ENCODE data around the gene ITM2C.
A peak's percentile ranks its signal among the peaks of the same experiment; 100 is the strongest.

ITM2C gene

DNA sequence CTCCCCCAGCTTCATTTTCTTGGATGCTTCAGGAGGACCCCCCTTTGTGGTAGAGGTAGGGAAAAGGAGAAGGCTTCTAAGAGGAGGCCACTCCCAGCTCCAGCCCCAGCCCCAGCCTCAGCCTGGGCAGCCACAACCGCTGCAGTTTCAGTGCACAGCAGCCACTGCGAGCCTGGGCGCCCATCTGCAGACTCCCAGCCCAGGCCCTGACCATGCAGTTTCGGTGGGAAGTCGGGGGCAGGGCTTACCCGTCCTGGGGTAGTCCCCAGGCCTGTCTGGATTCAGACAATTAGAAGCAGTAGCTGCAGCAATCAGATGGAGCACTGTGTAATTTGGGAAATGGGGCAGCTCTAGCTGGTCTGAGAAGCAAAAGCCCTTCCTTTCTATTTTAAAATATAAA is 28.6 kb downstream of the ITM2C start:
- no peak for DNase-seq (ENCODE audit: low spot score)

DNA sequence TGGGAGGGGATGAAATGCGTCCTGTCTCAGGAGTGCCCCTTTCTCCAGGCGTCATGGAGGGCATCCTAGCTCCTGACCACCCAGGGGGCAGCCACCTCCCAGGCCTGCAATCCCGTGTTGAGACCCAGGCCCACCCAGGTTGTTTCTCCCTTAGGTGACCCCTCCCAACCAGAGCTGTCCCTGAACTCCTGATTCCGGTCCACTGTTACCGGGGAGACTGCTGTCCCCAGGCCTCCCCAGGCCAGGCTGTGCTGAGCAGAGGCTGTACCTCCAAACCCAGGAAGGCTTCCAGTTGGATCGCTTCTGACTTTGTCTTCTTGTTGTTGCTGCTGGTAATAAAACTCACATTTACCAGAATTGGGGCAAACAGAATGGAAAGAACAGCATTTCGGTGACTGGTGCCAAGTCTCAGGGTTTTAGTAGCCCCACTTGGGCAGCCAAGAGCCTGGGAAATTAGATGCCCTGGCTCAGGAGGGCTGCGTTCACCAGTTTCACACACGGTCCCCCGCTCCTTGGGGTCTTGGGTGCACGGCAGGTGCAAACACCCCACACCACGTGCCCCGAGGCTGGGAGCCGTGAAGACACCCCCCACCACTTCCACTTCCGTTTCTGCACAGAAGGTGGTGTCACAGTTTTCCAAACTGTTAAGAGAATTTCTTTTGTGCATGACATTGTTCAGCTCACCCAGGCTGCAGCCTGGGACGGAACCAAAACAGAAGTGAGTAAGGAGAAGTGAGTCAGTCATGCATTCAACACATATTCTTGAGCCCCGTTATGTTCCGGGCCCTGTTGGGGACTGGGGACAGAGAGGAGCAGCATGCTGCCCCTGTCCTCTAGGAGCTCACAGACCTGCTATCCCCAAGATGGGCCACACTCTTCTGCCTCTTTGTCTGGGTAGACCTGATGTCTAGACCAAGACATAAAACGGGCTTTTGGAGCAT is 29.4 kb downstream of the ITM2C start:
- peak; percentile 14 for DNase-seq (ENCODE audit: low spot score)

DNA sequence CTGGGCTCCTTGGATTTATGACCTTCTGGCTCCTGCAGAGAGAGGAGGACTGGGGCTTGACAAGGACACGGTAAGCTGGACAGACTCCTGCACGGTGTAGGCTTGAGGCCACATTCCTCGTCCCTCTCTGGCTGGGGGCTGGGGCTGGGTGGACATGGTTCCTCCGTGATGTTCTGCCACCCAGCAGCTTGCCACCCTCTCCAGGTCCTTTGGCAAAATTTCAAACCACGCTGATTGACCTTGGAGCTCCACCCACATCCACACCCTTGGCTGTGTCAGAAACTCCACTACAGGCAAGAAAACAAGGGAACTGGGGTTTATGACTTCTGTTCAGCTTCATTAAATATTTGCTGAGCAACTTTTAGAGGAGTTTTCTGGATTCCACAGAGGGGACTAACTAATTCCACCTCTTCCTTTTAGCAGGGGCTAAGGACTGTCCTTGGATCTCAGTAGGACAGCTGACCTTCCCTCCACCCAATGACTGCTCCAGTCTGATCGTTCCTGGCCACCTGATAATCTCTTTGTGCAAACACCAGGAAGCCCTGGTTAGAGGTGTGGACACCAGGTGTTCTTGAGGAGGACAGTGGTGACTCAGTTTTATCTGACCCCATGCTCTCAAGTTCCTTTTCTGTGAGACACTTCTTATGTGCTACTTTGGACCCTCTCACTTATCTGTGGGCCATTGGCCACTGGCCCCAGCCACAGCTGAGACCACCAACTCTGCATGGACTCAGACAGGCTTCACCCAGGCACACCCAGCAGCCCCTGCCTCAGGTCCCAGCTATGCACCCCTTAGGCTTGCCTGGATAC is 31.0 kb downstream of the ITM2C start:
- no peak for DNase-seq (ENCODE audit: low spot score)

DNA sequence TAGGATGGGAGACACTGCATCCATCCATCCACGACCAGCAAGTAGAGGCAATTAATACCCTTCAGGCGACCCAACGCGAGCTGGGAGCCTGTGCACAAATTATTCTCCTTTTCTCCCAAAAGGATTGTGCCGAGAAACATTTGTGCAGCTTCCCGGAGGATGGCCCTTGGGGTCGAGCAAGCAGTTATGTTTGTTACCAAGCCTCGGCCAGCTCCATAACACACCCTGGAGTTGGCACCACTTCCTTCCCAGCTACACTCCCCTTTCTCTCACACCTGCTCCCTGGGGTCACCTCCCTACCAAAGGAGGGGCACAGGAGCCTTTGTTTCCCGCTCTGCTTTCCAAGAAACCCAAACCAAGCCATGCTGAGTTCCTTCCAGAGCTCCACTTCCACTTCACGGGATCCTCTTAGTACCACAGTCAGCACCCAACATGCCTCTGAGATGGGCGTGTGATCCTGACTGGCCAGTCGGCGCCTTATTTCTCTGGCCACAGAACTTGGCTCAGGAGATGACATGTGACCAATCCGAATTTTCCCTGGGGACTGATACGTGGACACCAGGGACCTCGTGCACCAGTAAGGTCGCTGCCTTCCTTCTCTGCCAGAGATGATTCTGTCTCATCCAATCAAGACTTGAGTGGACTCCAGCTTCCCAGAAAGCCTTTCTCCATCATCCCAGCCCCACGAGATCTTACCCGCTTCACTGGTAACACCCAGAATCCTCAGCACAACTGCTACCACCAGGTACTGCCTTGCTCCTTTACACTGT is 31.8 kb downstream of the ITM2C start:
- no peak for DNase-seq (ENCODE audit: low spot score)

DNA sequence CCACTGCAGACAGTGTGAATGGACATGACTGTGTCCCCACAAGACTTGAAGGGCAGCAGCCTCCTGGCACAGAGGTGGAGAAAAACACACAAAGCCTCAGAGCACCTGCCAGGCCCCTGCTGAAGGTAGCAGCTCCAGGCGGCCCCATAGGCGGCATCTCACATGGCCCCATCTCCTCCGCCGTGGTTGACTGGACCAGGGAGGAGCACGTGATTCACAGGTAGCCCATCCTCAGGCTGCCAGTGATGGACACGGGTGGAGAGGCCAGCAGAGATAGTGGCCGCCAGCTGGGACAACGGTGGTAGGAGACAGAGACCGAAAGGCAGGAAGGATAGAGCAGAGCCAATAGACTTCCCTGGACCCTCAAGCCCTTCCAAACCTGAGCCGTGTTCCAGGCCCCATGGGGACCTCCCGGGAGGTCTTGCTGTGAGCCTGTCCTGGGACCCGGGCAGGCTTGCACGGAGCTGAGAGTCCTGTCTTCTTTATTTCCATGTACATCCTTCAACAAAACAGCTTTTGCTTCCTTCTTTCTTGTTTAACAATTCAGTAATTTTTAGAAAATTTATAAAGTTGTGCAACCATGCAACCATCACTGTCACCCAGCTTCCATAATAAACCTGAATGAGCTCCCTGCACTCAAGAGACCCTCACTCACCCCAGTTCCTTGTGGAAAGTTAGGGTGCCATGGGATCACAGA is 33.4 kb downstream of the ITM2C start:
- DNase-seq (ENCODE audit: low spot score), result no peak

DNA sequence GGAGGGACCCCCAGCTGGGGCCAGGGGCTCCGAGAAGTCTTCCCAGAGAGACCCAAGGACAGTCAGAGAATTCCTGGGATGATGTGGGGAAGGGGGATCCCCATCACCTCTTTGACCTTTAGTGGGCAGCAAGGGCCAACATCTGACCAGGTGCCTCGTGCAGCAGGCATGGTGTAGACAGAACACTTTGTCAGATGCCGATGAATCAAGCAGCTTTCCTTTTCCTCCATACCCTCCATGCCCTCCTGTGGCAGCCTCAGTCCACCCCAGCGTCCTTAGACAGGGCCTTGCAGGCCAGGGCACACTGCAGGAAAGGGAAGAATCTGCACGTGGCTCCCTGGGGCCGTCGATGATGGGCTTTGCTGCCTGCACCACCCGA is 34.0 kb downstream of the ITM2C start:
- DNase-seq (ENCODE audit: low spot score), result no peak

DNA sequence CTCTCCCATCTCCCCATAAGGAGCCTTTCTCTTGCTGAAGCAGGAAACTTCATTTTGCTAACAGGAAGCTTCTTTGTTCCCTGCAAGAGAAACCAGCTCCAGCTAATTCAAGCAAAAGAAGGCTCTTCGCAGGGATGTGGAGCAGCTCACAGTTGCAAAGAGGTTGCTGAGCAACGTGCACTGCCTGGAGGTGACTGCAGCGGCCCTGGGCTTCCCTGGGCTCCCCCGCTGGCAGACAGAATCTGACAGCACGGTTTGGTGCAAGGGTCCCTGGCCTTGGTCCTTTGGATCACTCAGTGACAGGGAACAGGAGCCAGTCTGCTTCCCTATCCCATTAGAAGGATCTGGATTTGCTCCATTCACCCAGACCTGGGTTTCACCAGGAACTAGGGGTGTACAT is 34.5 kb downstream of the ITM2C start:
- peak; percentile 11 for DNase-seq (ENCODE audit: low spot score)

DNA sequence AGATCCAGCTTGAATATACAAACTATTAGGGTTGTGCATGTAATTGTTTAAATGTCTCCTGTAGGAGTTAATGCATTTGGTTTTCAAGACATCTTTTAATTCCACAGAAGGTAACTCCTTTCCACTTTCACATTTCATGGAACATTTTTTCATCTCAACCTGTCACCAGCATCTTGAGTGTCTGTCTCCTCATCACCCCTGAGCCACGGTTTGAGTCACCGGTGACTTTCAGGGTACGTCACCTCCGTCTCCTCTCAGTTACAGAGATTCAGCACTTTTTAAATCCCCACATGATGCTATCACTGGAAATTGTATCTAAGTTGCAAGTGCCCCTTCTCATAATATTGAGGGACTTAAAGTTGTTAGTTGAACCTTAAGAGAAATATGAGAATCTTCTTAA is 35.0 kb downstream of the ITM2C start:
- DNase-seq (ENCODE audit: low spot score), result no peak

DNA sequence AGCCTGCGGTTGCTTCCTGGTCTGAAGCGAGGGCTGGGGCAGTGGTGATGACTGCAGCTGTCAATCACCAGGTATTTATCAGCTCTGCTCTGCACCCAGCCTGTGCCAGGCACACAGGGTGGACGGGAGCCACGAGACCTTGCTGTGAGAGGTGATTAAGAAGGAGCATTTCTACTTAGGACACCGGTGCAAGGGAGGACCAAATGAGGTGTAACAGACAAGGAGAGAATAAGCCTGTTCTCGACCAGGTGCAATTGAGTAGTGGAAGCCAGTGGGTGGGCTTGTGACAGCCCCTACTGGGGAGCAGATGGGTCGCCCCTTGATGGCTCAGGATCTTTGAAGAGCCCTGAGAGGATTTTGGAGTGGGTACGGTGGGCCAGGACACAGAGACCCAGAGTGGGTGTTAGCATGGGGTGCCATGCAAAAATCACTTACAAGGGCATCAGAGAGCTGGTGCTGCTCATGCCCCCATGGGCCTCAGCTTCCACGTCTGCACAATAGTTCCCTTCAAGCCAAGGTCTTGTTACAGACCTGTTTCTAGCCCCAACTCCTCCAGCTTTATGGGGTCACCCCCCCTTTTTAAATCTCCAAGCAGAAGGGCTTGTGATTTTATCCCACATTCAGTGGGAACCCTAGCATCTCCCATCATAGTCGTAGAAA is 35.7 kb downstream of the ITM2C start:
- no peak for DNase-seq (ENCODE audit: low spot score)

DNA sequence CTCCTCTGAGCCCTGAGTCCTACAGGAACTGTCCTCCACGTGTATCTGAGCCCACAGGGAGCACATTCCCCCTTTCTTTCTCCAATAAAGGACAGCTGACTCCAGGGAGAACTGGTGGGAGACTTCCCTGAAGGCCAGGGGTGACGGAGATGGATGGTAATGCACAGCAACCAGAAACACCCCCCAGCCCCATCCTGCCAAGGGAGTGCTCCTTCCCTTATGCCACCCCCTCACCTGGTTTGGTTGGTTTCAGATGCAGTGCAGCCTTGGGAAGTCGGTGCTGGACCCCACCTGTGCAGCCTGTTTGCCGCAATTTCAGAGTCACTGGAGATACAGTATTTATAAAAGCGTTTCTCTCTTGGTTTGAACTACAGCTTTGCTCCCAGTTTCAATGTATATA is 36.3 kb downstream of the ITM2C start:
- DNase-seq (ENCODE audit: low spot score), result no peak

DNA sequence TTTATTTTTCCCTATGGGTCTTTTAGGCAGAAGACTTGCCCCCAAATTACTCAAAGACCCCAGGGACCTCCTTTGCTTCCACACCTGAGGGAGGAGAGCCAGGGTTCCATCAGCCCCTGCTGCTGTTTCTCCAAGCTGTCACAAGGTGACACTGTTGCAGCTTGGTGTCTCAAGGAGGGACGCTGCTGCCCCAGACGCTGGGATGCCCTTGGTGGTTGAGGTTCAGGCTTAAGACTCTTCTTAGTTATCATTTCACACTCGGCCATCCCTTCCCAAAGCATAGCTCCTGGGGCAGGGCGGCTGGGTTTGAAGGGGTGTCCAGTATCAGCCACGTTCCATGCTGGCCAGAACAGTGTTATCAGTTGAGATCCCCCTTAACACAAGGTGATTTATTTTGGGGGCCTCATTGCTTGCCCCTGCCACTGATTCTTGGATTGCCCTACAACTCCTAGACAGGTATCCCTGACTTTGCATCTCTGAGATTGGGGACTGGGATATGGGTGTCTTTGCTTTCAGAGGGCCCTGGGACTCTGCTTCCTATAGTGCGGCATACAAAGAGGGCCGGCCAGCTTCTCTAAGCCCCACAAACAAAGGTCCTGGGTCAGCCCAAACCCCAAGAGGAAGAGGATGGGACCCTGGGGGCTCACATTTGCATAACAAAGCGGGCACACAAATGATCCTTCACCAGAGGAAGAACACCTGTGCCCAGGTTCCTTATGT is 37.6 kb downstream of the ITM2C start:
- DNase-seq (ENCODE audit: low spot score), result peak; percentile 49

DNA sequence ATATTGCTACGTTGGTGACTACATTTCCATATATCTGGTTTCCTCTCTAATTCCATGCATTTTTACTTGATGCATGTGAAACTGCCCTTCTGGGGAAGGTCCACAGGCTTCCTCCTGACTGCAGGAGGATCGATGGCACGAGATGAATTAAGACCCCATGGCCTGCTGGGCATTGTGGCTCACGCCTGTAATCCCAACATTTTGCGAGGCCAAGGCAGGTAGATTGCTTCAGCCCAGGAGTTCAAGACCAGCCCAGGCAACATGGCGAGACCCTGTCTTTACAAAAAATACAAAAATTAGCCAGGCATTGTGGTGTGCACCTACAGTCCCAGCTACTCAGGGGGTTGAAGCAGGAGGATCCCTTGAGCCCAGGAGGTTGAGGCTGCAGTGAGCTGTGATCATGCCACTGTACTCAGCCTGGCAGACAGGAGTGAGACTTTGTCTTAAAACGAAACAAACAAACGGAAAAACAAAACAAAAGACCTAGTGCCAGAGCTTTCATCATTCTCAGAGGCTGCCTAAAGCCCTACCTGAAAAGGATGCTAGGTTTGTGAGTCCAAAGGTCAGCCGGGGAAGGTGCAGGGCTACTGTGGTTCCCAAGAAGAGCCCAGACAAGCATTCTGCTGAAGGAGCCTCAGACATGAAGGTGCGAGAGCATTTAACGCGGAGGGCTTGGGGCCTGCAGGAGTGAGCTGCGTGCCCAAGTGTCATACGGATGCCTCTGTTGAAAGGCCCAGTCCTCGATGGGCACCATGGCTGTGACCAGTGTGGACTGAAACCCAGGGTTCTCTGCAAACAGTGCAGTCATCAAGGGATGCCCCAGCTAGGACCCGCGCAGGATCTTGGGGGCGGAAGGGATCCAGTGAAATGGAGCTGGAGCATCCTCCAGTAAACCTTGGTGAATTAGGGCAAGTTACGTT is 38.7 kb downstream of the ITM2C start:
- DNase-seq (ENCODE audit: low spot score), result no peak

DNA sequence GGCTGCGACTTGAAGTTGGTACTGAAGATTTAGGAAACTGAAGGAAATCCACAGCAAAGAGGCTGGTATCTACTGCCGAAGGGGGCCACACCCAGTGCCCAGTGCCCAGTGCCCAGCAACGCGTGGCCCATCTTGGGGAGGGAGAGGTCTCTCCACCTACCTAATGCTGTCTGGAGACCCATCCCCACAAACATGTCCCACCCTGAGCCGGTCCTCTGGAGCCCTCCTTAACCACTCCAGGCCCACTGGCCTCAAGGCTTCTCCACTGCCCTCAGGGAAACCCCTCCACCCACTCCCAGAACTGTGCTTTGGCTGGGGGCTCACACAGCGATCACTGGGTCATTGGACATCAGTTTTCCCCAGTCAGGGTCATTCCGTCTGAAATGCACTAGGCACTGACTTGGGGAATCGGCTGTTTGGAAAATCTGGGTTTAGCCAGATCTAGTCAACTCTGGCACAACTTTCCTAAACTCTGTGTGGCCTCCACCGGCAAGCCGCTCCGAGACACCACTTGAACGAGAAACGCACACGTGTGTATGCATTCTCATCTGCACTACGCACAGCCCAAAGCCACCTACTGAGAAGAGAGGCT is 40.2 kb downstream of the ITM2C start:
- DNase-seq (ENCODE audit: low spot score), result no peak

DNA sequence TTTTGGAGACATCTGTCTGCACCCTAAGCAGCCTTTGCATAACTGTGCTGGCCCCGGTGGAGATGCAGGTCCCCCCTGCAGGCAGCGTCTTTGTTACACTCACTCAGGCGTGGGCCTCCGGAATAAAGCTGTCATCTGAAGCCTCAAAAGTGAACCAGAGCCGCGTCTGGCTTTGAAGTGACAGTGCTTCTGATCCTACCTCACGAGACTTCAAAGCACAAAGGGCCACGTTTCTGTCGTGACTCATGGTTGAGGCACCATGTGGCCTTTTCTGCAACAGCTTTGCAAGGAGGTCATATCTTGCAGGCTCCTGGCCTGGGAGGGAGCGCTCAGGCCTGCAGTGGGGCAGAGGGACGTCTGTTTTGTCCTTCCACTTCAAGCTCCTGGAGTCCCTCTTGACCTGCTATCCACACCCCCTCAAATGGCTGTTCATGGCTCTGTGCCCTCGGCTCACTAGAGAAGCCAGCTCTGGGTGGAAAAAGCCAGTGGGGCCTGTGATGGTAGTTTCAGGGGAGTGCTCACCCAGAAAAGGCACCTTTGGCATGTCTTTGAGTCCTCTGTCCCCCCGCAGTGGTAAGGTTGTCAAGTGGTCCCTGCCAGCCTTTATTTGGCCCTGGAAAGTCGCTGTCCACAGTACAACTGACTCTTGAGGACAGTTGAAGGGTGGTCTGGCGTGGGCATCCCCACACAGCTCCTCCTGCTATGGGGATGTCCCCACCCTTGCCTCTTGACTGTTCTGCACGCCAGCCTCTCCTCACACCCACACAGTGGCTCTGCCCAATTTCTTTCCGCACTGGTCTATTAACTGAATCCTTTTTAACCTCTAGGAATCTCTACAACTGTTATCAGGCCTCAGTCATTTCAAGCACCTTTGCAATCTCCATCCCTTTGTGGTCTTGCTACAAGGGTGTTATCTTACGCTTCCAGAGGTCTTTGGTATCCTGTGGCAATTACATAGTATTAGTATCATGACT is 41.0 kb downstream of the ITM2C start:
- DNase-seq (ENCODE audit: low spot score), result no peak

DNA sequence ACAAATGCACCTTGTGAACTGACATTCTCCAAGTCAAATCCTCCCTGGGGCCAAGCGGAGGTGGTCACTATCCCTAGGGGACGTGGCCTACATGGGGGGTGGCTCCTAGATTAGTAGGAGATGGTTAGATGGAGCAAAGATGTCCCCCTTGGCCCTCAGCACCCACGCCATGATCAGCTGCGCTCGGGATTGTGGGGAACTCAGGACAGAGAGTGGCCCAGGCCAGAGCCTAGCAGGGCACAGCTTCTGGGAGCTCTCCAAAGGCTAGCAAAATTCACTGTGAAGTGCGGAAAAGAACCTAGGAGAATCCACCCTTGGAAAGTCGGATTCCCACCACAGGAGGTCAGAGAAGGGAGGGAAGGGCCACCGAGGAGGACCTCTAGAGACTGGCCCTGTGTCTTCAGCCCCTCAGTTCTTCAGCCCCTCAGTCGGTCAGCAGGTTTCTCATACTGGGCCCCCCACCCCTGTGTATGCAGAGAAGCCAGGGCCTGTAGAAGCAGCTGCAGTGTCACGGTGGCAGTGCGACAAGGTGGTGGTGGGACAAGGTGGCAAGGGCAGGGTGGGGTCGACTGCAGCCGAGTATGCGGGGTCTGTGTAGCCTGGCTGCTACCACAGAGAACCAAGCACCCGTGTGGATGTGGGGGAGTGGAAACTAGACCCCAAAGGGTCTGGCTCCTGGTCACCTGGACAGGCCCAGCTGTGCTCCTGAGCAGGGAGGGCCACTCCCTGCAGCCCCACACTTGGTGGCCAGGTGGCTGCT is 41.9 kb downstream of the ITM2C start:
- no peak for DNase-seq (ENCODE audit: low spot score)

DNA sequence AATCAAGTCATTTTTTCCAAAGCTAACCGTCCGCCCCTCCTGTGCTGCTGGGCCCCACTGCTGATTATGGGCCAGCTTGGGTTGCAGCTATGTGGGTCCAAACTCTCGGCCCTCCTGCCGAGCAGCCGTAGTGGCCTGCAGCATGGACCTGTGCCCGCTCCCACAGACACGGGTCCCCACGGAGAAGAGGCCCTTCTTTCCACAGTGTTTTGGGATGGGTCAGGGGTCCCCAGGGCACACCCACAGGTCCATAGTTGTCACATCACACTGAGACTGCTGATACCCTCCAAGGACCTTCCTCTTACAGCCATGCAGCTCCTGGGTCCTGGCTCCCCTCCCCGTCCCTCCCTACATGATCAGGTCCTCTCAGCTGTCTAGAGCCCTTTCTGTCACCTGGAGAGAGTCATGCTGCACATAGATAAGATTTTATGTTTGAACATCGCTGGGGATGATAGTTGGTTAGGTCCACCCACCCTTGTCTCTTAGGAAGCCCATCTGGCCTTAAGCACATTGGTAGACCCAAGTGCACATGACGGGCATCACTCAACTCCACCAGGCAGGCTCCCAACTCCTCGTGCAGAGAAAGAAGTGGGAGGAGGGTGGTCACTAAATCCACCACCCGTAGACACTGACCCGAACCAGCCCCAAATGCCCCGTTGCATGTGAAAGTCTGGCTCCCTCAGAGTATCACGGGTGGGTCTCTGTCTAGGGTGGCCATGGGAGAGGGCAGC is 42.8 kb downstream of the ITM2C start:
- no peak for DNase-seq (ENCODE audit: low spot score)

Measured in cerebellar cortex (tissue), 1 donor.